ENCODE results near the gene TLE4.
"Not testable (repeated sequence)": the region's sequence is repeated elsewhere in the genome, so short reads cannot be mapped to it uniquely, and the experiment has no call there.

TLE4 gene

GRCh38 chr9:79604921-79605562 is 33.3 kb downstream of the TLE4 start:
- no peak for DNase-seq

DNA sequence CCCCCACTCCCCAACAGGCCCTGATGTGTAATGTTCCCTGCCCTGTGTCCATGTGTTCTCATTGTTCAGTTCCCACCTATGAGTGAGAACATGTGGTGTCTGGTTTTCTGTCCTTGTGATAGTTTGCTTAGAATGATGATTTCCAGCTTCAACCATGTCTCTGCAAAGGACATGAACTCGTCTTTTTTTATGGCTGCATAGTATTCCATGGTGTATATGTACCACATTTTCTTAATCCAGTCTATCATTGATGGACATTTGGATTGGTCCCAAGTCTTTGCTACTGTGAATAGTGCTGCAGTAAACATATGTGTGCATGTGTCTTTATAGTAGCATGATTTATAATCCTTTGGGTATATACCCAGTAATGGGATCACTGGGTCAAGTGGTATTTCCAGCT is 34.8 kb downstream of the TLE4 start:
- DNase-seq = not testable (repeated sequence)

DNA sequence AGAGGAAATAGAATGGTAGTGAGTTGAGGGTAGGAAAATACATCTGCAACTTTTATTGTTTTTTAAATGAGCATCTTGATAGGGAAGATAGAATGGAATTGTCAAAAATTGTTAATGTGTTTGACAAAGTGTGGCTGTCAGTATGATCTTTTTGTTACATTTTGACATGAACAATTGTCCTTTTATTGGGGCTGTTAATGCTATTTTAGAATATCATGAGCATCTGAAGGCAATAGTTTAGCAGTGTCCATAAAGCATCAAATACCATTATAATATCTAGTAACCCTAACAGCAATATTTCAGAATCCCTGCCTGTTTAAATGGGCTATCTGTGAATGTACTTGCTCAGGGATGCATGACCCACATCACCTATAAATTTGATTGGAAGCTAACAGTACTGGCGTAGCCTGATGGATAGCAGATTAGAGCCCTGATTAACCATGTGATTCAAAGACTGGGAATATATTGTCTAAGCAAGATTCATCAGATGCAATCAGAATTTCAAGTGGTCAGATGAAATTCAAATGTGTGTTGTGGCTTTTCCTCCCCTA is 37.8 kb downstream of the TLE4 start:
- DNase-seq = no peak

DNA sequence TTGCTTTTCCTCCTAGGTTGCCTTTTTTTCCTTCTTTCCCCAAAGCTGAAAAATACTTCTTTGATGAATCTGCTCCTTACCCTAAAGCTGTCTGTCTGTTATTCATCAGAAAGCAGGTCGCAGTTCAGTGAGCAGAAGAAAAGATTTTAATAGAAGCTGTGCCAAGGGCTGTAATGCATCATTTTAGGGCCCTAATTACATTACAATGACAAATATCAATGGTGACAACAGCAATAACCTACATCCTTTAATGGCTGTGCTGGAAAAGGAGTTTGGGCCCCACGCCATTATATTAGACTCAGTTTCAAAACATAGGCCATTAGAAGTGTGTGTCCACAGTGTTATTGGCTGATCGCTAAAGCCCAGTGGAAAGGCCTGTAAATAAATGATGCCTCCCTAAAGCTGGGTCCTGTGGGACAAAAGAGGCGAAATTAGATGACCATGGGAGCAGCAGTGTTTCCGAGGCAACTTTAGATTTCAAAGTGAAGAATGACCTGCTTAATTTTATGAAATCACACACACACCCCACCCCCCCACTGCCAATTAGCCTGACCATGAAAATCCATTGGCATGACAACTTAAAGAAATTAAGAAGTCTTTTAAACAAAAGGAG is 38.4 kb downstream of the TLE4 start:
- DNase-seq = no peak

- no peak for DNase-seq
These were observed 39.2 kb downstream of the TLE4 start for GRCh38 chr9:79610791-79611614.

GRCh38 chr9:79613145-79613544 is 41.4 kb downstream of the TLE4 start:
- DNase-seq = no peak

DNA sequence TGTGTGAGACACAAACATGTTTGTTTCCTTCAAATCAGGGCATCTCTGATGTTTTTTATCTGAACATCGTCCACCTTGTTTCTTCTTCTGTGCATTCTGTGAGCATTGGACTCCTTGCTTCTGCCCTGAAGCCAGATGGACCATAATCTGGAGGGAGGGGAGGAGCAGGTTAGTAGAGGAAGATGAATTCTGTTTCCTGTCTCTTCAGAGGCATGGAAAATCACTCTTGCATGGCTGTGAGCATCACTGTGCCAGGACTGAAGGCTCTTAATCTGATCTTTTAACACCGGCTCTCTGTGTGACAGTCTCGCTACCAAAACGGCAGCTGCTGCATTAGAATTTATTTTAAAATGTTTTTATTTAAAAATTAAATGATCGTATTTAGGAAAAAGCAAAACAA is 43.3 kb downstream of the TLE4 start:
- DNase-seq = no peak

GRCh38 chr9:79616013-79616412 is 44.2 kb downstream of the TLE4 start:
- no peak for DNase-seq

DNA sequence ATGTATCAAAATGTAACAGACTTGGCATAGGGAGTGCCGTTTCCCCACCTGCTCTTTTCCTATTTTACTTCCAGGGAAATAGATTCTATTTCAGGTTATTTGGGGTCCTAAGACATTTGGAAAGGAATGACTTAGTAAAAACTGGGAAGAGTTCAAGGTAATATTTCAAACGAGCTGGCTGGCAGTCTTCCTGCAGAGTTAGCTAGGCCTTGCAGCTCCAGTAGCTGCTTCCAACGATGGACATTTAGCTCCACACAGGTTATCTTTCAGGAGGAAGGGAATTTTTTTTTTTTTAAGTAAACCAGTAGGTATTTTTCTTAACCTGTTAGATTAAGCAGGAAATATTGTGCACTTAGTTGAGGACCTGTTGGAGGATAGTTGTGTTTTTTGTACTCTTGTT is 45.2 kb downstream of the TLE4 start:
- DNase-seq = no peak

- no peak for DNase-seq
These were observed 45.6 kb downstream of the TLE4 start for GRCh38 chr9:79617395-79617794.

DNA sequence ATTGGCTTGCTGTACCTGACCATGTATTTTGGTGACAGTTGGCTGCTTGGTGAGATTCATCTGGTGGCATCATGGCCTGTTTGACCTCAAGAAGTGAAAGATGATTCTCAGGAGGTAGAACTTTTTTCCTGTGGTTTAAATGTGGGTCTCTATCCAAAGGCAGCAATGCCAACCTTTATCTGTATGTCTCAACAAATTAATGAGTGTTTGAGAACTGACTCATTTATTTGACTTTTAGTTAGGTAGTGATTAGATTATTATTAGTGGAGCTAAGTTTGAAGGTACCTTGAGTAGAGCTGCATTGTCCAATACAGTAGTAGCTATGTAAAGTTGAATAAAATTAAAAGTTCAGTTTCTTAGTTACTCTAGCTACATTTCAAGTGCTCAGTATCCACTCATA is 48.2 kb downstream of the TLE4 start:
- no peak for DNase-seq

DNA sequence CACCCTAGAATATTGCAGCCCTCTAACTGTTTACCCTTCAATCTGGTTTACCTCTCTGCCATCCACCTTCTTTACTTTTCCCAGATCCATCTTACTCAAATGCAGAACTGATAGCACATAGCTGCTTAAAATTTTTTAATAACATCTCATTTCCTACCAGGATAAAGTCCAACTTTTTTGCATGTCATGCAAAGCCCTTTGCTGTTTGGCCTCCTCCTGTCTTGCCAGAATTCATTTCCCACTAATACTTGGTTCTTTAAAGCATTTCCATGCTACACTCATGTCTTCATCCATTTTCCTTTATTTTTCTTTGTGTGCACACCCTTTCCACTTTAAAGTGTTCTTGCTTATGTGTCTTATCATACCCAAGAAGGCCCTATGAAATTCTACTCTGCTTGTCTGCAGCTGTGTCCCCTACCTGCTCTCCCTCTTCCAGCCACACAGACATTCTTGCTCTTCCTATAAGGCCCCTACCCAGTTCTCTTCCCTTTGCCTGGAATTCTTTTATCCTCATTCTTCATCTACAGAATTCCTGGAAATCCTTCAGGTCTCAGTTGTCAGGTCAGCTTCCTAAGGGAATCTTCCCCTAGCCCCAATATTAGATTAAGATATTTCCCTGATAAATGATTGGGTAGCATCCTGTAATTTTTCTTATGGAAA is 50.3 kb downstream of the TLE4 start:
- no peak for DNase-seq

DNA sequence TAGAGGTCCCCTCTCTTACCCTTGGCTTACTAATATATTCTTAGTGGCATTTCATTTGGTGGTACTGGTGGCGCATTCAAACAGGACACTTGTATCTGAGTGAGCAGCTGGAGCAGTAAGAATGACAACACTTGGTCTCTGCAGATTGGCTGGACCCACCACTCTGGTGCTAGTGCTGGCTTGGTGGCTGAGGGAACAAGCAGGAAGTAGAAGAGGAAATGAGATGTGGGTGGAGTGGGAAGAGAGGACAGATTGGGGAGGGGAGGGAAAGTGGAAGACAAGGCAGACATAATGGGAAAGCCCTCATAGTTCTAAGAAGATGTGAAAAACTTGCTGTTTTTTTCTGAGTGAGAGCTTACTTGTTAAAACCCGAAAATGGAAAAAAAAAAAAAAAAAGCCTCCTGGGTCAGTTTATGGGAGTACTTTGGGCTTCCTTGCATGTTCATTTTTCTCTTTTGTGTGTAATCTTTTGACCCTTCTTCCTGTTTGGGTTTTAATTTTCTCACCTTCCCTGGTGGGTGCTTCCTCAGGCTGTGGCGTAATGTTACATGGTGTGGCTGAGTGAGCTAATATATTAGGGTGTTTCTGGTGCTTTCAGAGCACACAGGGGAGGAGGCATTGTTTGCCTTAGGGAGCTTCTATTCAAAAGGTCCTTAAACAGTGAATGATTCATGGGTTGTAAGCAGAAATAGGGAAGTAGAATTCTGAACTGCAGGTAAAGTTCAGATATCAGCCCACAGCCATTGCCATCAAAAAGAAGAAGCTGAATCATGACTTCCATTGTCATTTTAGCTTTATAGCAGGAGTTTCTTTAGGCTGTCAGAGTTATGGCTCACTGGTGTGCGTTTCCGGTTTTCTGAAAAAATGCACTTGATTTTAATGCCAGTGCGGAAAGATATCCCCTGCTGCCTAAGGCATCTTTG is 52.3 kb downstream of the TLE4 start:
- no peak for DNase-seq

DNA sequence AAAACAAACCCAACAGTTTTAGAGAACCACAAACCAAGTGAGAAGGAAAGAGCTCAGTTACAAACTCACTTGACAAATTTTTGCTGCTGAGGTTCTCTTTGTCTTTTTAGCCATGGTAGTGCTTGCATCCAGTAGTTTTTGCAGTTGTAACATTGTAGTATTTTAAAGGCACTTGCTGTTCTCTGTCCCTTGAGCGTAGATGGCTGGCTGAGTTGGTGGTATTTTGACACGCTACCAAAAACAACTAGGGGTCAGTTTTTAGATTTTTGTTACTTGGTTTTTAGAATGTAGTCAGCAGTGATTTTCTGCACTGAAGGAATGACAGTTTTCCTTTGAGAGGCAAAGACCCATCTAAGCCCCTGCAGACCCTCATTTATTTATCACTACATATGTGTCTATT is 58.0 kb downstream of the TLE4 start:
- DNase-seq = no peak

GRCh38 chr9:79630521-79631403 is 59.0 kb downstream of the TLE4 start:
- no peak for DNase-seq

DNA sequence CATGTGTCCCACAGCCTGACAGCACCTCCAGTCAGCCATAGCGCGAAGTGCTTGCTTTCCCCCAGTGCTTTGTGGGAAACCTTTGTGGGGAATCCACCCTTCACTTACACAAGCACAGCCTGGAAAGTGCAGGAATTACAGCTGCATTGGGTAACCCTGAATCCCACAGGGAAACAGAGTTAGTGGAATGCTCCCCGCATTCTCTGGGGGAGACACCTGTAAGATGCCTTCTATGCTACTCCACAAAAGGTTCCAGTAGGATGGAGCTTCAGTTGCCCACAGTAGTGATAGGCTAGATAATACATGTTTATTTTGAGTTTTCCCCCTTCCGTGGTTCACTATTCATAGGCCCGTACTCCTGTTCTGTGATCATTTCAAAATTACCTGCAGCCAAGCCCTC is 60.3 kb downstream of the TLE4 start:
- no peak for DNase-seq

DNA sequence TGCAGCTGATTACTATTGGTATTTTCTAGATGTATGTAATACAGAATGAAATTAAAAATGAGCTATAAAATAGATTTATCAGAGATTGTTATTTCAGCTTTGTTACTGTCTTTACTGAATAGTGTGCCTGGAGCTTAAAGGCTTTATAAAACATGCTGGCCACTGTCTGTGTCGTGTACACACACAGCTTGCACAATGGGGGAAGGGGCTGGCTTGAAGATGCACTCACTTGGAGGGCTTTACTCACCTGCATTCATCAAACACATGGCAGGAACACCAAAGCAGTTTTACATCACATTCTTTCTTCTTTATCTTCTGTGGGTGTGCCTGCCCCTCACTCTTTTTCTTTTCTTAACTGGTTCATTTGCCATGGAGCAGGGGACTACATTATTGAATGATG is 60.9 kb downstream of the TLE4 start:
- DNase-seq = no peak

- no peak for DNase-seq
These were observed 61.8 kb downstream of the TLE4 start for GRCh38 chr9:79633558-79633957.

DNA sequence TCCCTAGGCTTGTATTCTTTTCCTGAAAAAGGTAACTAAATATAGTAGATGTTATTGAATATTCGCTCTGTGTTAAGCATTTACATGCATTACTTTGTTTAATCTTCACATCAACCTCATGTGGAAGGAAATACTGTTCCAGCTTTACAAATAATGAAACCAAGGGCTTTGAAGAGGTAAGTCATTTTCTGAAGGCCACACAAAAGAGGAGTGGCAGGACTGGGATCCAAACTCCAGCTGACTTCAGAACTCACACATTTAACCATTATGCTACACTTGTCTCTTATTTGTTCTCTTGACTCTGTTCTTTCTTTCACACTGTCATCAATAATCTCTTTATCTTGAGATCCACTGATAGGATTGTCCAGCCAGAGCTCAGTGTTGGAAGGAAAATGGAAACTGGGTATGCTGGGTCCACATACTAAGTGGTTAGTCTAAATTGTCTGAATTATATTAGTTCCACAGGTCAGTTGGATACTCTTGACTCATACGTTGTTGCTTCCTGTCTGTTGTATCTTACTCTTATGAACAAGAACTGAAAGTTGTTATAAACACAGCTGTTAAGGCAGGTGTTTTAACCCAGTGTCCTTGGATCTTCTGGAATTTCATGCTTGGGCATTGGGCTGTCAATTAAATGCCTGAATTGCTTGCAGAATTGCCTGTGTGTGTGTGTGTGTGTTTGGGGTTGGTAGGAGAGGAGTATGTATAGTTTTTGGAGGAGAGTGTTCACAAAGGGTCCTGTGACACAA is 65.6 kb downstream of the TLE4 start:
- no peak for DNase-seq

GRCh38 chr9:79638806-79639205 is 67.0 kb downstream of the TLE4 start:
- DNase-seq = no peak
